Caco-2 (cell line): ENCODE data around the gene RSPO4. TPM values are rescaled to one million over a fixed set of nuclear protein-coding genes. Genes with fewer than 3 reads are reported as not detected.
A peak's percentile ranks its signal among the peaks of the same experiment; 100 is the strongest.

Source experiments
- BruUV-seq: library from RNA; stranded (reverse); fragments of 400-500 nt; replicated peaks from 2 replicates; lab custom pipeline; 2021; lab: Mats Ljungman, UMichigan
- CTCF ChIA-PET: fragments of 300-600 bp; sonication (Branson Sonifier 250); formaldehyde crosslinking; loops from one replicate; lab custom pipeline; 2022; ENCODE audit warnings: antibody characterized with exemption; lab: Charles Lee
- POLR2A ChIA-PET: fragments of 300-600 bp; sonication (Branson Sonifier 250); formaldehyde crosslinking; loops from one replicate; lab custom pipeline; 2022; ENCODE audit warnings: antibody characterized with exemption; lab: Charles Lee
- DNase-seq, 2 experiments: peaks; one replicate each; pipeline versions ENCODE4 v3.0.0 to v3.0.0-alpha.2; 2020 to 2022
- H3K27me3 ChIP-seq: replicated peaks from 2 replicates; pipeline ENCODE4 v1.6.0; 2011; ENCODE audit warnings: low read length; ENCODE audit not compliant: control insufficient read depth, insufficient read depth
- H3K36me3 ChIP-seq: 2 replicates; pipeline ENCODE4 v1.5.1; 2011; ENCODE audit warnings: low read length; ENCODE audit not compliant: control insufficient read depth, insufficient read depth
- H3K4me1 ChIP-seq: fragments of 250-450 bp; sonication (Bioruptor Pico); 2 replicates; pipeline ENCODE4 v1.5.1; 2020; ENCODE audit warnings: mild to moderate bottlenecking
- H3K4me3 ChIP-seq: 2 replicates; pipeline ENCODE4 v1.5.1; 2011; ENCODE audit warnings: low read depth, mild to moderate bottlenecking, control low read depth, low read length
- H3K9me3 ChIP-seq: fragments of 250-450 bp; sonication (Bioruptor Pico); 2 replicates; pipeline ENCODE4 v1.5.1; 2020; ENCODE audit warnings: mild to moderate bottlenecking, moderate library complexity
- H3K27ac Mint-ChIP-seq: one replicate; pipeline ENCODE4 v1.8.0; 2022; ENCODE audit warnings: mixed read lengths; ENCODE audit not compliant: unreplicated experiment
- H3K27me3 Mint-ChIP-seq: one replicate; pipeline ENCODE4 v1.8.0; 2022; ENCODE audit warnings: mixed read lengths; ENCODE audit not compliant: insufficient read depth, unreplicated experiment
- H3K36me3 Mint-ChIP-seq: one replicate; pipeline ENCODE4 v1.8.0; 2022; ENCODE audit warnings: mild to moderate bottlenecking, mixed read lengths; ENCODE audit not compliant: insufficient read depth, unreplicated experiment
- H3K4me1 Mint-ChIP-seq: one replicate; pipeline ENCODE4 v1.8.0; 2022; ENCODE audit warnings: low read depth, mixed read lengths; ENCODE audit not compliant: unreplicated experiment
- H3K4me3 Mint-ChIP-seq: one replicate; pipeline ENCODE4 v1.8.0; 2022; ENCODE audit warnings: mild to moderate bottlenecking, moderate library complexity, mixed read lengths; ENCODE audit not compliant: unreplicated experiment
- H3K9me3 Mint-ChIP-seq: one replicate; pipeline ENCODE4 v1.8.0; 2022; ENCODE audit warnings: mixed read lengths; ENCODE audit not compliant: unreplicated experiment
- CTCF ChIP-seq, 2 experiments: fragments of 200-600 bp in 1 of 2; IDR thresholded peaks; 1 replicate in 1 of 2; 2 replicates in 1 of 2; pipeline versions ENCODE4 v1.5.1 to v1.8.0; 2011 to 2022; ENCODE audit warnings: antibody characterized with exemption in 1 of 2, control low read depth in 1 of 2, inconsistent platforms in 1 of 2, low read depth in 1 of 2, low read length in 1 of 2, mild to moderate bottlenecking in 1 of 2, moderate library complexity in 1 of 2; ENCODE audit not compliant: insufficient read depth in 1 of 2, severe bottlenecking in 1 of 2, unreplicated experiment in 1 of 2
- intact Hi-C: fragments of 100-400 bp; cut with micrococcal nuclease; formaldehyde crosslinking; loops from one replicate; pipeline ENCODE4 v1.10.0; 2022; ENCODE audit not compliant: unreplicated experiment
- total RNA-seq: library from RNA; stranded (reverse); gene quantifications from 2 replicates; pipeline ENCODE4 v1.2.3, GENCODE V29; 2022

Gene RSPO4
- total RNA-seq, 1 experiment from 2014 or later = 0.41 TPM

GRCh38 chr20:1002682-1003561 is 811 bp upstream of the RSPO4 start:
- no TSS peak for BruUV-seq
- DNase-seq = peak in 1 of 2 experiments; percentile 11
- no peak for TF ChIP-seq CTCF (IDR thresholded peaks at IDR 0.05; ENCODE audit: insufficient read depth in 1 of 2, low read depth in 1 of 2, low read length in 1 of 2, severe bottlenecking in 1 of 2, unreplicated experiment in 1 of 2)
- Mint-ChIP-seq H3K27me3 (peaks cover 22% of the 10 kb centered on the region), H3K27ac (no peak overlapping the region), H3K9me3 (no peaks in the 10 kb centered on the region), H3K36me3 (no peaks in the 10 kb centered on the region), H3K4me3 (peak overlapping the region; percentile 90), H3K4me1 (peaks cover 16% of the 10 kb centered on the region)
- CTCF ChIA-PET = no interaction called here
- POLR2A ChIA-PET = no interaction called here
- intact Hi-C loops = loop anchor here (10.0 kb wide), 1 partner anchor 102 kb away; no protein-coding TSS in a partner anchor
- Histone ChIP-seq H3K9me3 (no peaks in the 10 kb centered on the region), H3K36me3 (no peaks in the 10 kb centered on the region), H3K4me3 (peak overlapping the region; percentile 46), H3K4me1 (peaks cover 5% of the 10 kb centered on the region; the same call in 1 of the 2 replicates), H3K27me3 (peaks cover 4% of the 10 kb centered on the region)

GRCh38 chr20:1001116-1001515 is 995 bp downstream of the RSPO4 start:
- peaks cover 25% of the 10 kb centered on the region for H3K27me3 Mint-ChIP-seq
- peak overlapping the region; percentile 28 for H3K4me3 Mint-ChIP-seq
- peaks cover 4% of the 10 kb centered on the region for H3K27me3 ChIP-seq
- ChIA-PET POLR2A (no interaction called here), CTCF (no interaction called here)
- no peaks in the 10 kb centered on the region for H3K36me3 Mint-ChIP-seq
- peaks cover 16% of the 10 kb centered on the region for H3K4me1 Mint-ChIP-seq
- H3K4me1 ChIP-seq = peaks cover 5% of the 10 kb centered on the region; the same call in 1 of the 2 replicates
- no peaks in the 10 kb centered on the region for H3K36me3 ChIP-seq
- H3K9me3 ChIP-seq = no peaks in the 10 kb centered on the region
- TF ChIP-seq CTCF (IDR thresholded peaks at IDR 0.05; ENCODE audit: insufficient read depth in 1 of 2, low read depth in 1 of 2, low read length in 1 of 2, severe bottlenecking in 1 of 2, unreplicated experiment in 1 of 2) = no peak
- no peaks in the 10 kb centered on the region for H3K9me3 Mint-ChIP-seq
- H3K27ac Mint-ChIP-seq = no peak overlapping the region
- DNase-seq = no peak
- intact Hi-C loops = loop anchor here (10.0 kb wide), 1 partner anchor 104 kb away; no protein-coding TSS in a partner anchor
- H3K4me3 ChIP-seq = no peak overlapping the region
- BruUV-seq = no TSS peak

- intact Hi-C loops = no loop called here
- ChIA-PET CTCF (no interaction called here), POLR2A (no interaction called here)
- Histone ChIP-seq H3K4me1 (peaks cover 5% of the 10 kb centered on the region; the same call in 1 of the 2 replicates), H3K9me3 (no peaks in the 10 kb centered on the region), H3K27me3 (peaks cover 4% of the 10 kb centered on the region), H3K4me3 (no peak overlapping the region), H3K36me3 (no peaks in the 10 kb centered on the region)
- BruUV-seq = no TSS peak
- Mint-ChIP-seq H3K9me3 (no peaks in the 10 kb centered on the region), H3K4me1 (peaks cover 8% of the 10 kb centered on the region), H3K4me3 (no peak overlapping the region), H3K27ac (no peak overlapping the region), H3K36me3 (no peaks in the 10 kb centered on the region), H3K27me3 (peaks cover 18% of the 10 kb centered on the region)
- no peak for TF ChIP-seq CTCF (IDR thresholded peaks at IDR 0.05; ENCODE audit: insufficient read depth in 1 of 2, low read depth in 1 of 2, low read length in 1 of 2, severe bottlenecking in 1 of 2, unreplicated experiment in 1 of 2)
- no peak for DNase-seq
These were observed 3.8 kb downstream of the RSPO4 start for GRCh38 chr20:998231-998830.
